Fibroblast of skin of left quadriceps (primary cell): ENCODE results near the gene HS6ST3.
"Not testable (repeated sequence)": the region's sequence is repeated elsewhere in the genome, so short reads cannot be mapped to it uniquely, and the experiment has no call there.

Experiments used
- DNase-seq, 2 experiments: peaks; one replicate each; pipeline ENCODE4 v3.0.0-alpha.2; 2013; ENCODE audit warnings: low read depth in 2 of 2

HS6ST3 gene

GRCh38 chr13:96728463-96728862, 638.6 kb downstream of the HS6ST3 start:
- DNase-seq, result no peak

GRCh38 chr13:96730676-96731075, 640.8 kb downstream of the HS6ST3 start:
- DNase-seq, result no peak

- no peak for DNase-seq
Observed at GRCh38 chr13:96734499-96734898, 644.6 kb downstream of the HS6ST3 start.

GRCh38 chr13:96741779-96742178, 651.9 kb downstream of the HS6ST3 start:
- DNase-seq, result no peak

- no peak for DNase-seq
Observed at GRCh38 chr13:96743296-96744089, 653.6 kb downstream of the HS6ST3 start.

GRCh38 chr13:96744367-96745331, 654.7 kb downstream of the HS6ST3 start:
- no peak for DNase-seq

DNA sequence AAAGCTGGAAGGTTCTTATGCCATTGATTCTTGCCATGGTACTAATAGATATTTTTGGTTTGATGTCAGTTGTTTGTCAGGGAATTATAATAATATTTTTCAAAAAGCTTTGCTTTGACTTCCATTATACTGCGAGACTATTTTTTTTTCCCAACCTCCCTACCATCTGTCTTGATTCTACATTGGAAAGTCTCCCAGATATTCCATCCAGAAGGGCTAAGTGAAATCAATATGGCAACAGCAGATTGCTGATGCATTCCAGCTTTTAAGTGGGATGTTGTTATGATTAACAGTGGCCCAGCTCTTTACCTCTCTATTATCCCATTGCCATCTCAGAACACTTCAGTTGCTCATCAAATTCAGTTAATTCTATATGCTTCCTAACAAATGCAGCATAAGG, 657.0 kb downstream of the HS6ST3 start:
- no peak for DNase-seq

- no peak for DNase-seq
Observed at GRCh38 chr13:96749825-96750224, 659.9 kb downstream of the HS6ST3 start.

- no peak for DNase-seq
Observed at GRCh38 chr13:96751089-96751488, 661.2 kb downstream of the HS6ST3 start.

- no peak for DNase-seq
Observed at GRCh38 chr13:96762876-96763275, 673.0 kb downstream of the HS6ST3 start.

DNA sequence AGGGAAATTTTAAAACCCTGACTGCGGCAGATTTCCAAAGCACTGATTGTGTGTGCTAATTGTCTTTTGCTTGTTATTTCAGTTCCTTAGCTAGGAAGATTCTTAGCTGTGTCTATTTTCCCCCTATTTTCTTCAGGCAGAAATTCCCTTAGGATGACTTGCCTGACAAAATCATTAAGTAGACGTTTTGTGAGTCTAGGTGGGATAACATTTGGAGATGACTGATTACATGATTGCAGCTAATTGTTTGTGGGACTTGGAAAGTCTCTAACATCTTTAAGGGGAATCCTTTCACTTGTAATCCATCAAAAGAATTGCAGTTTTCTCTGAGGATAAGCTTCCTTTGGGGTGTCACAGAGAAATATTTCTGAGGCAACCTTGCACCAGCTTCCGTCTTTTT, 676.4 kb downstream of the HS6ST3 start:
- DNase-seq, result no peak

GRCh38 chr13:96768524-96768923, 678.6 kb downstream of the HS6ST3 start:
- no peak for DNase-seq

DNA sequence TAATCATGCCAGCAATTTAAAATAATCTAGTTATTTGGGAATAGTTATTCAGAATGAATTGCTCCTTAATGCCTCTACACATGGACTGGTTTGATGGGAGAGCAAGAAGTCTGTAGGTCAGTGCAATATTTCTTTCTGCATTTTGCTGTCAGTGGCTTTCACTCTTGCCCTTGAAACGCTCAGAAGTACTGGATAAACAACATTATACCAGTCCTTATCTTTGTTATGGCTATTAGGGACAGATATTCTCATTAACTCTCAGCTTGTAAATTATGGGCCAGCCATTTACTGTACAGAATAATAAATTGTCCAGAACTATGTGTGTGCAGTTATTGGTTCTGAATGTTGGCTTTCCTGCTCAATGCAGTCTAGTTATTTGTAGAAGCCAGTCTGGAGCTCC, 680.0 kb downstream of the HS6ST3 start:
- no peak for DNase-seq

DNA sequence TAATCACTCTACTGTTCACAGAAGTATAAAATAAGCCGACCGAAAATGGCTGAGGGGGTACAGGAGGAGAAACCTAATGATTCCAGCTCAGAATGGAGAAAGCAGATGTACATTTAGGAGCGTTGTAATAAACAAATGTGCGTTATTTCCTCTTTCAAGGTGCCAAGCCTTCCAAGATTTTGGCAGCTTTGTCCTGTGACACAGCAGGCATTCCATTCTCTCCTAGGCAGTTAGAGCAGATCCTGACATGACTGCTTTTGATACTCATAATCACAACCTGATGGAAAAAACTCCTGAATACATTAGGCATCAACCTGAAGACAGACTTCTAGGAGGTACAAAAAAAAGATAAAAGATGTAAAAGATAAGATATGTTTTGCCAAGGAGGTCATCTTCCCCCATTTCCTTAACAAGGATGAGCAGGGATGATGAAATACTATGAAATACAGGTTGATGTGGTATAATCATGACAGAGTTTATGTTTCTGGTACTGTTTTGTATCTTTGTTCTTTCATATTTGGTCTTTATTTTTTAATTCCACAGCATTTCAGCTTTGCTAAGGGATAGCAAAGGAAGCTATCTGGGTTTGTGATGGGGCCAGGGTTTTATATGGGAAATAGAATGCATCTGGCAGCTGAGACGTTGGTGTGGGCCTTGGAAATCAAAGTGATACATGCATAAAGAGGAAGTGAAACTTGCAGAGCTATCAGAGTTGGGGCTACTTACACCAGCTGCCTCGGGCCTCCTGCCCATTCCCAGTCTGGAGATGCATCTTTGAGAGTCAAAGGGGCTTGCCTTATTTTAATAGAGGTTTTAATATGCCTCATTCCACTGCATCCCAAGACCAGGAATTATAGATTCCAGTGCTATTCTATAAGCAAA, 681.8 kb downstream of the HS6ST3 start:
- peak in 1 of 2 experiments; percentile 7 for DNase-seq

GRCh38 chr13:96772426-96772825, 682.5 kb downstream of the HS6ST3 start:
- DNase-seq, result no peak

DNA sequence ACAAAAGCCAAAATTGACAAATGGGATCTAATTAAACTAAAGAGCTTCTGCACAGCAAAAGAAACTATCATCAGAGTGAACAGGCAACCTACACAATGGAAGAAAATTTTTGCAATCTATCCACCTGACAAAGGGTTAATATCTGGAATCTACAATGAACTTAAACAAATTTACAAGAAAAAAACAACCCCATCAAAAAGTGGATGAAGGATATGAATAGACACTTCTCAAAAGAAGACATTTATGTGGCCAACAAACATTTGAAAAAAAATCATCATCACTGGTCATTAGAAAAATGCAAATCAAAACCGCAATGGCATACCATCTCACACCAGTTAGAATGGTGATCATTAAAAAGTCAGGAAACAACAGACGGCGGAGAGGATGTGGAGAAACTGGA, 688.4 kb downstream of the HS6ST3 start:
- not testable (repeated sequence) for DNase-seq

GRCh38 chr13:96779691-96780090, 689.8 kb downstream of the HS6ST3 start:
- no peak for DNase-seq

DNA sequence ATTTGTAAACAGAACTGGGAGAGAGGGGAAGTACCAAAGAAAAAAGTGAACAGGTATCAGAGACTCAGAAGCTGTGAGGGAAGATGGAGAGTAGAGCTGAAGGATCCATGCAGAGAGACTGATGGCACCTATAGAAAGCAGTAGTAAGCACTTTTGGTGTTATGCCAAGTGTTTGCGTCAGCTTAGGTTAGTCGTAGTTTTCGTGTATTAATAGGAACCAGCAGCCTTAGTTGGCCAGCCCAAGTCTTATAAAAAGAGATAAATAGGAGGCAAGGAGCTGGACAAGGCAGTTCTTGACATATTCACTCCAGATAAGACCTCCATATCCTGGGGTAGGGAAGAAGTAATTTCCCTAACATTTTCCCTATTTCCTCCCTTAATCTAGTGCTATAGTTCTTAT, 690.2 kb downstream of the HS6ST3 start:
- DNase-seq, result no peak

GRCh38 chr13:96781141-96781540, 691.2 kb downstream of the HS6ST3 start:
- no peak for DNase-seq

DNA sequence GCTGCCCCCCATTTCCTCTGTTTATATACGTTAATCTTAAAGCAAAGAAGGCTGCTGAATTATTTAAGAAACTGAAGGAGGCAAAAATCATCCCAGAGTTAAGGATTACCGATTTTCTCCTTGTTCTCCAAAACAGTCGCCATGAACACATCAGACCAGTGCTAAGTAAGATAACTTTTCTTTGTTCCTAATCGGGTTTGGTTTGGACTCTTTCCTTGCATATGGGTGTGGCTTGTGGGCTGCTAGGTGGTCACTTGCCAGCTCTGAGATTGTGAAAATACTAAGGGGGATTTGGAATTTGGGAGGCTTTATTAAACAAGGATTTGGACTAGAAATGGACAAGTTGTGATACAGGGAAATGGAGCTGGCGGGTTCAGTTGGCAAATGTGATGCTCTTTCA, 692.3 kb downstream of the HS6ST3 start:
- no peak for DNase-seq

GRCh38 chr13:96783057-96783456, 693.1 kb downstream of the HS6ST3 start:
- no peak for DNase-seq

GRCh38 chr13:96783511-96783910, 693.6 kb downstream of the HS6ST3 start:
- DNase-seq, result no peak
